PC-3 (cell line): ENCODE results near the gene RAB6B. TPM values are rescaled to one million over a fixed set of nuclear protein-coding genes. Genes with fewer than 3 reads are reported as not detected.

ENCODE experiments used
- ATAC-seq: fragments of 200-7000 bp; cut with Tn5 transposase; 2 replicates; pipeline ENCODE4 v1.9.1; 2020; ENCODE audit warnings: mild to moderate bottlenecking, moderate library complexity
- BruUV-seq: library from RNA; stranded (reverse); fragments of 400-500 nt; replicated peaks from 2 replicates; lab custom pipeline; 2021; lab: Mats Ljungman, UMichigan
- CTCF ChIA-PET: fragments of 300-600 bp; sonication (Branson Sonifier 250); formaldehyde crosslinking; loops from one replicate; lab custom pipeline; 2022; ENCODE audit warnings: antibody characterized with exemption; lab: Charles Lee
- POLR2A ChIA-PET: fragments of 300-600 bp; sonication (Branson Sonifier 250); formaldehyde crosslinking; loops from one replicate; lab custom pipeline; 2022; ENCODE audit warnings: antibody characterized with exemption; ENCODE audit not compliant: unreplicated experiment; lab: Charles Lee
- DNase-seq: peaks from one replicate; pipeline ENCODE4 v3.0.0-alpha.2; 2015
- H2AFZ ChIP-seq: fragments of 300-600 bp; sonication (generic); 2 replicates; pipeline ENCODE4 v1.6.0; 2016; ENCODE audit warnings: antibody characterized with exemption, low read length
- H3F3A ChIP-seq: fragments of 300-600 bp; sonication (generic); one replicate; pipeline ENCODE4 v1.6.0; 2017; ENCODE audit warnings: antibody characterized with exemption, low read length, control low read depth, mild to moderate bottlenecking; ENCODE audit not compliant: unreplicated experiment
- H3K27ac ChIP-seq: fragments of 300-600 bp; sonication (generic); 2 replicates; pipeline ENCODE4 v1.5.1; 2016; ENCODE audit warnings: mild to moderate bottlenecking, low read length
- H3K27me3 ChIP-seq: fragments of 300-600 bp; sonication (generic); 2 replicates; pipeline ENCODE4 v1.6.1; 2016; ENCODE audit warnings: low read length, mixed read lengths
- H3K36me3 ChIP-seq: fragments of 300-600 bp; sonication (generic); 2 replicates; pipeline ENCODE4 v1.6.1; 2016; ENCODE audit warnings: low read depth, mixed run types, low read length, mixed read lengths
- H3K4me1 ChIP-seq: fragments of 300-600 bp; sonication (generic); 2 replicates; pipeline ENCODE4 v1.5.1; 2016; ENCODE audit warnings: low read length; ENCODE audit not compliant: insufficient read depth
- H3K4me2 ChIP-seq: fragments of 300-600 bp; sonication (generic); 2 replicates; pipeline ENCODE4 v1.6.0; 2016; ENCODE audit warnings: low read length
- H3K4me3 ChIP-seq: fragments of 300-600 bp; sonication (generic); 2 replicates; pipeline ENCODE4 v1.5.1; 2016; ENCODE audit warnings: mild to moderate bottlenecking, low read length, mixed read lengths
- H3K79me2 ChIP-seq: fragments of 300-600 bp; sonication (generic); 2 replicates; pipeline ENCODE4 v1.6.1; 2017; ENCODE audit warnings: low read length, mixed read lengths
- H3K9ac ChIP-seq: fragments of 300-600 bp; sonication (generic); 2 replicates; pipeline ENCODE4 v1.6.0; 2016; ENCODE audit warnings: mild to moderate bottlenecking, low read length
- H3K9me2 ChIP-seq: fragments of 300-600 bp; sonication (generic); replicated peaks from 2 replicates; pipeline ENCODE4 v1.6.1; 2016; ENCODE audit warnings: mixed run types, low read length, mixed read lengths
- H3K9me3 ChIP-seq: fragments of 300-600 bp; sonication (generic); 2 replicates; pipeline ENCODE4 v1.6.1; 2016; ENCODE audit warnings: low read length, mixed read lengths
- H4K20me1 ChIP-seq: fragments of 300-600 bp; sonication (generic); 2 replicates; pipeline ENCODE4 v1.6.1; 2016; ENCODE audit warnings: low read length, mixed read lengths
- EZH2 ChIP-seq: fragments of 300-600 bp; sonication (generic); IDR thresholded peaks from one replicate; pipeline ENCODE4 v1.6.1; 2017; ENCODE audit warnings: antibody characterized with exemption, mild to moderate bottlenecking, low read length; ENCODE audit not compliant: unreplicated experiment
- EZH2phosphoT487 ChIP-seq: fragments of 300-600 bp; sonication (generic); IDR thresholded peaks from 2 replicates; pipeline ENCODE4 v1.6.1; 2018; ENCODE audit warnings: mild to moderate bottlenecking, antibody characterized with exemption, low read length, borderline replicate concordance
- intact Hi-C: fragments of 100-400 bp; cut with micrococcal nuclease; formaldehyde crosslinking; loops from 2 replicates; pipeline ENCODE4 v1.9.0; 2023
- total RNA-seq: library from RNA; depleted of rRNA; stranded (reverse); fragments of >200 nt; gene quantifications from 2 replicates; pipeline ENCODE4 v1.2.3, GENCODE V29; 2014
- TF ChIP-seq, protein P1 (sequence below): fragments of 300-600 bp; sonication (generic); conservative IDR thresholded peaks from 2 replicates; pipeline ENCODE4 v1.5.1; 2017; ENCODE audit warnings: antibody characterized with exemption, low read depth, mild to moderate bottlenecking, low read length

RAB6B gene
- total RNA-seq, 1 experiment from 2014 or later = 0.22 TPM

DNA sequence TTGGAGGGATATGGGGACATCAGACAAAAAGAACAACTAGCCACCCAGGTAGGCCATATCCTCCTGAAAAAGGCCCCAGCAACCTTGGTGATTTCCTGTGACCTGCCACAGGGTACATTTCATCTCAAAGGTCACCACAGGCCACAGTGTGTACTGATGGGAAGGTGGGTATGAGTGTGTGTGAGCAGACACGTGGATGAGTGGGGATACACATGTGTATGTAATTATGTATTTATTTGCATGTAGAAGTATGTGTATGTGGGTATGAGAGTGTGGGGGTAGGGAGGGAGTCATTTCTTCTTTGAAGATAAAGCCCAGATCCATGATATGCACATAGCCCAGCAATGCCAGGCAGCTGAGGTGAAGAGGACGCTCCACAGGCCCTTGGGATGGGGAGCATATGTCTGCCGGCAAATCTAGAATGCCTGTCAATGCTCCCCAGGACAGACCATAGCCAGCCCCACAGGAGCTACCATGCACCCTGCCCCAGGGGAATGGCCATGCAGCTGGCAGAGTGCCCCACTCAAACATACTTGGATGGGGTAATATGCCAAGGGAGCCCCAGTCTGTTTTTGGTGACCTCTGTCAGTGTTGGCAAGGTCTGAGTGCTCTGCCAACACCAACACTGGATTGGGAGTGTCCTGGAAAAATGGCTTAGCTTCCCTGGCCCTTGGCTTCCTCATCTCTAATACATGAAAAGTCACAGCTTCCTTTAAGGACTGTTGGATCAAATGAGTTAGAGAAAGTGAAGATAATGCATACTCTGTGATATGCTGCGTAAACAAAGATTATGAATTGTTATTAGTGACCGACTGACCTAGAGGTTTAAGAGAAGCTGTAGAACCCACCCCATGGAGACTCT is 42.4 kb downstream of the RAB6B start:
- no peaks in the 10 kb centered on the region for H3K36me3 ChIP-seq
- no peaks in the 10 kb centered on the region for H3K9me2 ChIP-seq
- H3K4me3 ChIP-seq = no peak overlapping the region
- H3K9ac ChIP-seq = no peak overlapping the region
- ChIA-PET CTCF (no interaction called here), POLR2A (no interaction called here)
- no peaks in the 10 kb centered on the region for H3K27me3 ChIP-seq
- no peak overlapping the region for H3K4me2 ChIP-seq
- TF ChIP-seq, protein P1, sequence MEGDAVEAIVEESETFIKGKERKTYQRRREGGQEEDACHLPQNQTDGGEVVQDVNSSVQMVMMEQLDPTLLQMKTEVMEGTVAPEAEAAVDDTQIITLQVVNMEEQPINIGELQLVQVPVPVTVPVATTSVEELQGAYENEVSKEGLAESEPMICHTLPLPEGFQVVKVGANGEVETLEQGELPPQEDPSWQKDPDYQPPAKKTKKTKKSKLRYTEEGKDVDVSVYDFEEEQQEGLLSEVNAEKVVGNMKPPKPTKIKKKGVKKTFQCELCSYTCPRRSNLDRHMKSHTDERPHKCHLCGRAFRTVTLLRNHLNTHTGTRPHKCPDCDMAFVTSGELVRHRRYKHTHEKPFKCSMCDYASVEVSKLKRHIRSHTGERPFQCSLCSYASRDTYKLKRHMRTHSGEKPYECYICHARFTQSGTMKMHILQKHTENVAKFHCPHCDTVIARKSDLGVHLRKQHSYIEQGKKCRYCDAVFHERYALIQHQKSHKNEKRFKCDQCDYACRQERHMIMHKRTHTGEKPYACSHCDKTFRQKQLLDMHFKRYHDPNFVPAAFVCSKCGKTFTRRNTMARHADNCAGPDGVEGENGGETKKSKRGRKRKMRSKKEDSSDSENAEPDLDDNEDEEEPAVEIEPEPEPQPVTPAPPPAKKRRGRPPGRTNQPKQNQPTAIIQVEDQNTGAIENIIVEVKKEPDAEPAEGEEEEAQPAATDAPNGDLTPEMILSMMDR = no peak
- TF ChIP-seq EZH2 (no peak), EZH2phosphoT487 (no peak)
- H4K20me1 ChIP-seq = no peaks in the 10 kb centered on the region
- DNase-seq = no peak
- H3K79me2 ChIP-seq = no peaks in the 10 kb centered on the region
- H3F3A ChIP-seq = no peaks in the 10 kb centered on the region
- no peak for ATAC-seq
- H2AFZ ChIP-seq = no peak overlapping the region
- no TSS peak for BruUV-seq
- H3K27ac ChIP-seq = no peak overlapping the region
- no peaks in the 10 kb centered on the region for H3K9me3 ChIP-seq
- H3K4me1 ChIP-seq = no peaks in the 10 kb centered on the region
- intact Hi-C loops = no loop called here

DNA sequence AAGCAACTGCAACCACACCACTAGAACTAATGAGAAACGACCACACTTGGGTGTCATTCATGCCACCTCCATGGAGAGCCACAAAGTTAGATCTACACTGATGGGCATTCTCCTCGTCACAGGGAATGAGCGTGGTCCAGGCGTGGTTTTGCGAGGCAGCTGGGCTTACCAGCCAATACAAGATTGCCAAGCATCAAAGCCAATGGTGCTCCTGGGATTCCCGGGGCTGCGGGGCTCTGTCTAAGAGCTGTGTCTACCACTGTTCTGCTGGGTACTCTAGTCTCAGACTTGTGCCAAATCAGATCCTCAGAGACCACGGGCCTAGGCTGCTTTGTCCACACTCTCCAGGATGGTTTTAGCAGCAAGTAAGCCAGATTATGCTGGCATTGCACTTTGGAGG is 43.8 kb downstream of the RAB6B start:
- Histone ChIP-seq H3K36me3 (no peaks in the 10 kb centered on the region), H3K27ac (no peak overlapping the region), H3K79me2 (no peaks in the 10 kb centered on the region), H3K27me3 (no peaks in the 10 kb centered on the region), H3F3A (no peaks in the 10 kb centered on the region), H2AFZ (no peak overlapping the region), H3K4me2 (no peak overlapping the region), H3K9ac (no peak overlapping the region), H4K20me1 (no peaks in the 10 kb centered on the region), H3K4me3 (no peak overlapping the region), H3K9me2 (no peaks in the 10 kb centered on the region), H3K9me3 (no peaks in the 10 kb centered on the region), H3K4me1 (no peaks in the 10 kb centered on the region)
- CTCF ChIA-PET = no interaction called here
- POLR2A ChIA-PET = no interaction called here
- no TSS peak for BruUV-seq
- ATAC-seq = no peak
- DNase-seq = no peak
- intact Hi-C loops = no loop called here
- TF ChIP-seq EZH2phosphoT487 (no peak), EZH2 (no peak)
- TF ChIP-seq, protein P1 = no peak

DNA sequence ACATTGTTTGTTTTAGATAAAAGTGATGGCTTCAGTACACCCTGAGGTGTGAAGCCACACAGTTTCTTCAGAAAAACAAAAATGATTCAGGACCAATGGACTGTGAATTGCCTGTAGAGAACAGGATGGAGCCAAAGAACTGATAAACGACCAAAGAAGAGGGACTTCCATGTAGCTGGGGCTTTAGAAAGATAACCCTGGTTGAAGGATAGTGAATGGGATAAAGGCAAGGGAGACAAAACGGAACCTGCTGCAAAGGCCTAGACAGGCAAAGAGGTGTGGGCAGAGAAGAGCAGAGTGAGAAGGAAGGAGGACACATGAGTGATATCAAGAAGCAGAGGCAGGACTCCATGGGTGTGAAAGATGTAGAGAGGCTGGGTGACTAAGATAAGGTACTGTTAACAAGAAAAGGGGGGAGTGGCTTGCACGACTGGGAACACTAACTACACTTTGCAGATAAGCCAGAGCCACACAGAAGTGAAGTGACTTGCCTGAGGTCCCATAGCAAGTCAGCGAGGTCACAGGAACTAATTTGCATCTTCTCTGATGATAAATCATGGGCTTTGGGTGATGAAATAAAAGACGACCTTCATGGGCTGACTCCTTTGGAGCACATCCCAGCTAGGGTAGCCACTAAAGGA is 44.3 kb downstream of the RAB6B start:
- Histone ChIP-seq H3F3A (no peaks in the 10 kb centered on the region), H3K9me2 (no peaks in the 10 kb centered on the region), H3K4me2 (no peak overlapping the region), H3K27ac (no peak overlapping the region), H3K4me1 (no peaks in the 10 kb centered on the region), H3K79me2 (no peaks in the 10 kb centered on the region), H3K9ac (no peak overlapping the region), H2AFZ (no peak overlapping the region), H4K20me1 (no peaks in the 10 kb centered on the region), H3K36me3 (no peaks in the 10 kb centered on the region), H3K27me3 (no peaks in the 10 kb centered on the region), H3K4me3 (no peak overlapping the region), H3K9me3 (no peaks in the 10 kb centered on the region)
- no TSS peak for BruUV-seq
- ChIA-PET CTCF (no interaction called here), POLR2A (no interaction called here)
- intact Hi-C loops = no loop called here
- DNase-seq (no peak), ATAC-seq (no peak)
- TF ChIP-seq EZH2 (no peak), EZH2phosphoT487 (no peak)
- TF ChIP-seq, protein P1 = no peak
